Keratinocyte (primary cell): ENCODE measurements around the gene TBC1D16. TPM values are rescaled to one million over a fixed set of nuclear protein-coding genes. Genes with fewer than 3 reads are reported as not detected.

ENCODE experiments used
- DNase-seq: peaks from one replicate; pipeline ENCODE4 v3.0.0-alpha.2; 2011; ENCODE audit warnings: low read depth, missing footprints, low spot score
- FAIRE-seq: peaks from 2 replicates; lab custom pipeline; 2011; peaks lifted over from hg19 to GRCh38; lab: Jason Lieb, UNC
- H2AFZ ChIP-seq: 2 replicates; pipeline ENCODE4 v1.6.0; 2012; ENCODE audit warnings: low read length, control low read depth, inconsistent platforms; ENCODE audit not compliant: control insufficient read depth
- H3K27ac ChIP-seq: 2 replicates; pipeline ENCODE4 v1.5.1; 2011; ENCODE audit warnings: low read length; ENCODE audit not compliant: control insufficient read depth, insufficient read depth
- H3K27me3 ChIP-seq: 3 replicates; pipeline ENCODE4 v1.6.0; 2011; ENCODE audit warnings: low read length; ENCODE audit not compliant: control insufficient read depth, insufficient read depth; ENCODE audit errors: extremely low read depth
- H3K36me3 ChIP-seq, 2 experiments: 2 replicates in 1 of 2; 3 replicates in 1 of 2; pipeline ENCODE4 v1.5.1; 2011; ENCODE audit warnings: low read length in 2 of 2, mild to moderate bottlenecking in 1 of 2; ENCODE audit not compliant: control insufficient read depth in 2 of 2, insufficient read depth in 2 of 2; ENCODE audit errors: extremely low read depth in 1 of 2
- H3K4me1 ChIP-seq: 3 replicates; pipeline ENCODE4 v1.5.1; 2011; ENCODE audit warnings: low read length; ENCODE audit not compliant: control insufficient read depth, insufficient read depth; ENCODE audit errors: extremely low read depth
- H3K4me2 ChIP-seq: 3 replicates; pipeline ENCODE4 v1.6.0; 2011; ENCODE audit warnings: low read depth, low read length; ENCODE audit not compliant: control insufficient read depth, insufficient read depth; ENCODE audit errors: extremely low read depth
- H3K4me3 ChIP-seq, 3 experiments: fragments of 200-600 bp in 1 of 3; sonication (generic) in 1 of 3; 2 replicates in 2 of 3; 3 replicates in 1 of 3; pipeline ENCODE4 v1.5.1; 2011 to 2016; ENCODE audit warnings: low read length in 3 of 3, mild to moderate bottlenecking in 3 of 3, control low read depth in 2 of 3, inconsistent platforms in 1 of 3, low read depth in 1 of 3, mixed read lengths in 1 of 3, mixed run types in 1 of 3, moderate library complexity in 1 of 3; ENCODE audit not compliant: control insufficient read depth in 2 of 3, insufficient read depth in 2 of 3; ENCODE audit errors: extremely low read depth in 1 of 3
- H3K79me2 ChIP-seq: 2 replicates; pipeline ENCODE4 v1.6.0; 2012; ENCODE audit warnings: low read length; ENCODE audit not compliant: control insufficient read depth, insufficient read depth
- H3K9ac ChIP-seq: 3 replicates; pipeline ENCODE4 v1.6.0; 2011; ENCODE audit warnings: low read length; ENCODE audit not compliant: control insufficient read depth, insufficient read depth; ENCODE audit errors: extremely low read depth
- H3K9me1 ChIP-seq: 3 replicates; pipeline ENCODE4 v1.6.0; 2011; ENCODE audit warnings: low read length; ENCODE audit not compliant: control insufficient read depth, insufficient read depth; ENCODE audit errors: extremely low read depth
- H3K9me3 ChIP-seq: 2 replicates; pipeline ENCODE4 v1.5.1; 2012; ENCODE audit warnings: low read depth, low read length; ENCODE audit not compliant: control insufficient read depth
- H4K20me1 ChIP-seq: 3 replicates; pipeline ENCODE4 v1.6.0; 2011; ENCODE audit warnings: low read length; ENCODE audit not compliant: control insufficient read depth, insufficient read depth; ENCODE audit errors: extremely low read depth
- CTCF ChIP-seq, 3 experiments: IDR thresholded peaks in 1 of 3; conservative IDR thresholded peaks in 1 of 3; optimal IDR thresholded peaks in 1 of 3; 2 replicates in 2 of 3; 3 replicates in 1 of 3; pipeline versions ENCODE3 to v1.5.1; 2011; ENCODE audit warnings: low read length in 3 of 3, mild to moderate bottlenecking in 3 of 3, moderate library complexity in 2 of 3, control low read depth in 1 of 3, inconsistent platforms in 1 of 3; ENCODE audit not compliant: insufficient read depth in 2 of 3; ENCODE audit errors: extremely low read depth in 1 of 3
- EZH2 ChIP-seq: IDR thresholded peaks from one replicate; pipeline ENCODE4 v1.6.1; 2012; ENCODE audit warnings: inconsistent platforms, mild to moderate bottlenecking, low read length, moderate library complexity
- dilution Hi-C: fragments of 300-500 bp; cut with MboI; formaldehyde crosslinking; loops from one replicate; pipeline ENCODE4 v1.7.0; 2020; ENCODE audit warnings: low sequenced_read_pairs; ENCODE audit not compliant: extremely low pct_ligation_motif_present
- polyA plus RNA-seq, 5 experiments: library from polyadenylated mRNA; depleted of rRNA in 3 of 5; stranded (reverse) in 3 of 5; stranded (forward) in 1 of 5; unstranded in 1 of 5; fragments of >200 nt; gene quantifications; 1 replicate in 1 of 5; 2 replicates in 3 of 5; 3 replicates in 1 of 5; pipeline versions ENCODE4 v1.2.1 to v1.2.3, GENCODE V29; 2011 to 2012; ENCODE audit warnings: missing spikeins in 2 of 5, low read depth in 1 of 5, low replicate concordance in 1 of 5

Gene TBC1D16
- polyA plus RNA-seq, 1 donor (not counting 4 experiments of a cell fraction or from before 2014, with no cell fraction given): 8.6 TPM

- no peak for DNase-seq
- no peak for FAIRE-seq
- no peak for TF ChIP-seq CTCF (optimal IDR thresholded peaks at IDR 0.05 in 1 of 3, IDR thresholded peaks at IDR 0.05 in 1 of 3, conservative IDR thresholded peaks at IDR 0.05 in 1 of 3; ENCODE audit: extremely low read depth in 1 of 3, insufficient read depth in 2 of 3, low read length in 3 of 3)
- no peak for TF ChIP-seq EZH2
- H3K4me1 ChIP-seq: no peaks in the 10 kb centered on the region
- no peaks in the 10 kb centered on the region for H3K9me3 ChIP-seq
- no peaks in the 10 kb centered on the region for H3K79me2 ChIP-seq
- H3K9ac ChIP-seq: no peak overlapping the region
- H4K20me1 ChIP-seq: no peaks in the 10 kb centered on the region
- H3K4me3 ChIP-seq: no peak overlapping the region
- no peaks in the 10 kb centered on the region for H3K9me1 ChIP-seq
- no peak overlapping the region for H2AFZ ChIP-seq
- H3K36me3 ChIP-seq: no peaks in the 10 kb centered on the region
- peaks cover 7% of the 10 kb centered on the region for H3K27me3 ChIP-seq
- dilution Hi-C loops: no loop called here
- no peak overlapping the region for H3K4me2 ChIP-seq
- no peak overlapping the region for H3K27ac ChIP-seq
These were observed 45.9 kb upstream of the TBC1D16 start for GRCh38 chr17:80081596-80081995.

DNA sequence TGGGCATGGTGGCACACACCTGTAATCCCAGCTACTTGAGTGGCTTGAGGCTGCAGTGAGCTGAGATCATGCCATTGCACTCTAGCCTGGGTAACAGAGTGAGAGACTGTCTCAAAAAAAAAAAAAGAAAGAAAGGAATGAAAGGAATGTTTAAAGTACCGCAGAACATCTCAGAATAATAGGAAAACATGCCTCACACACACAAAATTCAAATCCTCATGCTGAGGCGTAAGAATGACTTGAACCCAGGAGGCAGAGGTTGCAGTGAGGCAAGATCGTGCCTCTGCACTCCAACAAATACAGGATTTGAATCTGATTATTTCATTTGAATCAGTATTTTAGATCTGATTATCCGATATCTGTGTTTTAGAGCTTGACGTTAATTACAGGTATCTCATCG lies 44.4 kb upstream of the TBC1D16 start:
- TF ChIP-seq CTCF (optimal IDR thresholded peaks at IDR 0.05 in 1 of 3, IDR thresholded peaks at IDR 0.05 in 1 of 3, conservative IDR thresholded peaks at IDR 0.05 in 1 of 3; ENCODE audit: extremely low read depth in 1 of 3, insufficient read depth in 2 of 3, low read length in 3 of 3): no peak
- TF ChIP-seq EZH2: no peak
- Histone ChIP-seq H3K9me3 (no peaks in the 10 kb centered on the region), H3K9ac (no peak overlapping the region), H3K4me1 (no peaks in the 10 kb centered on the region), H3K79me2 (no peaks in the 10 kb centered on the region), H3K9me1 (no peaks in the 10 kb centered on the region), H3K4me2 (no peak overlapping the region), H3K36me3 (no peaks in the 10 kb centered on the region), H3K4me3 (no peak overlapping the region), H3K27ac (no peak overlapping the region), H4K20me1 (no peaks in the 10 kb centered on the region), H2AFZ (no peak overlapping the region), H3K27me3 (peaks cover 7% of the 10 kb centered on the region)
- no peak for FAIRE-seq
- no peak for DNase-seq
- dilution Hi-C loops: no loop called here
